Measurements from ENCODE around the gene MACO1.

DNA sequence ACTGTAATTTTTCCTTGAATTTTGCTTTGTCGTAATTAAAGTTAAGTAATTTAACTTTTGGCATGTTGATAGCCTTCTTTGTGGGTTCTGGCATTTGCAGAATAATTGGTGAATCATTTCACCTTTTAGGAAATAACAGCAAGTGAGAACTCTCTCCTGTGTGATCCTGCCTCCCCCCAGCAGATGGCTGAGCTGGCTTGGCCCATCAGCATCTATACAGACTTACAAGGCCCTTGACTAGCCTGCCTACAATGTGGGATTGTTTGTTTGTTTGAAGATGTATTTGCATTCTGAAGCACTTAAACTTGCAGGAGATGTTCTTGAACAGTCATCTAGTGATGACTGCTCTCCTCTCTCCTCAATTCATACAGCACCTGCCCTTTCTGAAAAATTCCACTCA is 55.9 kb downstream of the MACO1 start:
- TF ChIP-seq POLR2A (IDR thresholded peaks at IDR 0.05; ENCODE audit: low read depth, low read length), result no peak
- TF ChIP-seq TAF1 (IDR thresholded peaks at IDR 0.05; ENCODE audit: borderline replicate concordance, low read depth, low read length), result no peak

Measured in GM12892 (cell line).